Stimulated activated CD4-positive, alpha-beta T cell treated with anti-CD3 and anti-CD28 coated beads, TNF-alpha, amount 100 ng/mL, for 48 hours (primary cell): Measurements from ENCODE around the gene MXD1.
"Not testable (repeated sequence)": the region's sequence is repeated elsewhere in the genome, so short reads cannot be mapped to it uniquely, and the experiment has no call there.

Experiments
- DNase-seq, 3 donors: peaks; one replicate each; pipeline ENCODE4 v3.0.0-alpha.2; 2020; ENCODE audit warnings: low read depth in 3 of 3

MXD1 gene

GRCh38 chr2:69914950-69915945 lies at the start of gene MXD1:
MXD1 (plus strand) TSS chr2:69915109; CDS start chr2:69915331, 222 bp downstream.
- DNase-seq: peak in 1 of 3 donors; percentile 100

GRCh38 chr2:69888451-69888850 lies 26.5 kb upstream of the MXD1 start:
- no peak for DNase-seq

- no peak for DNase-seq
Measured at GRCh38 chr2:69889302-69889701, 25.6 kb upstream of the MXD1 start.

GRCh38 chr2:69890881-69891280 lies 24.0 kb upstream of the MXD1 start:
- DNase-seq: no peak

- not testable (repeated sequence) for DNase-seq
Measured at GRCh38 chr2:69892838-69893424, 22.0 kb upstream of the MXD1 start.

GRCh38 chr2:69893684-69894551 lies 21.0 kb upstream of the MXD1 start, which contains the start of gene SNRNP27:
SNRNP27 (plus strand) TSS chr2:69893956; CDS start chr2:69893985, 29 bp downstream.
- peak; percentile 70 to 77 (median 72) for DNase-seq

GRCh38 chr2:69894737-69895136 lies 20.2 kb upstream of the MXD1 start:
- not testable (repeated sequence) for DNase-seq

- no peak for DNase-seq
Measured at GRCh38 chr2:69902213-69902922, 12.5 kb upstream of the MXD1 start.

- no peak for DNase-seq
Measured at GRCh38 chr2:69907216-69907615, 7.7 kb upstream of the MXD1 start.

- DNase-seq: no peak
Measured at GRCh38 chr2:69911985-69912563, 2.8 kb upstream of the MXD1 start.

GRCh38 chr2:69914164-69914949 lies 552 bp upstream of the MXD1 start:
- peak in 2 of 3 donors; percentile 99 to 100 for DNase-seq

- no peak for DNase-seq
Measured at GRCh38 chr2:69916106-69916505, 1.2 kb downstream of the MXD1 start.

- no peak for DNase-seq
Measured at GRCh38 chr2:69917852-69918251, 2.9 kb downstream of the MXD1 start.

GRCh38 chr2:69918401-69918800 lies 3.5 kb downstream of the MXD1 start:
- DNase-seq: no peak

GRCh38 chr2:69923116-69923515 lies 8.2 kb downstream of the MXD1 start:
- no peak for DNase-seq

GRCh38 chr2:69926849-69927515 lies 12.1 kb downstream of the MXD1 start:
- DNase-seq: no peak

- no peak for DNase-seq
Measured at GRCh38 chr2:69931832-69932595, 17.1 kb downstream of the MXD1 start.

- no peak for DNase-seq
Measured at GRCh38 chr2:69932596-69932922, 17.6 kb downstream of the MXD1 start.
